Neural progenitor cell (in vitro differentiated cells): ENCODE results near the gene NDRG2. TPM values are rescaled to one million over a fixed set of nuclear protein-coding genes. Genes with fewer than 3 reads are reported as not detected.
A peak's percentile ranks its signal among the peaks of the same experiment; 100 is the strongest.

Experiments
- DNase-seq: peaks from one replicate; pipeline ENCODE4 v3.0.0-alpha.2; 2016; ENCODE audit warnings: low spot score
- H2AFZ ChIP-seq: fragments of 200-600 bp; sonication (generic); replicated peaks from 2 replicates; pipeline ENCODE4 v1.6.1; 2016; ENCODE audit warnings: antibody characterized with exemption
- H3F3A ChIP-seq: fragments of 200-600 bp; sonication (generic); 2 replicates; pipeline ENCODE4 v1.6.1; 2016; ENCODE audit warnings: antibody characterized with exemption, low read depth
- H3K27ac ChIP-seq: fragments of 200-600 bp; sonication (generic); 2 replicates; pipeline ENCODE4 v1.5.1; 2016; ENCODE audit warnings: mild to moderate bottlenecking
- H3K27me3 ChIP-seq: fragments of 200-600 bp; sonication (generic); 2 replicates; pipeline ENCODE4 v1.6.1; 2016; ENCODE audit warnings: mild to moderate bottlenecking, moderate library complexity
- H3K36me3 ChIP-seq: fragments of 200-600 bp; sonication (generic); 2 replicates; pipeline ENCODE4 v1.5.1; 2016
- H3K4me1 ChIP-seq: fragments of 200-600 bp; sonication (generic); 2 replicates; pipeline ENCODE4 v1.6.1; 2016; ENCODE audit warnings: mixed run types
- H3K4me2 ChIP-seq: fragments of 200-600 bp; sonication (generic); 2 replicates; pipeline ENCODE4 v1.6.1; 2016
- H3K4me3 ChIP-seq: fragments of 200-600 bp; sonication (generic); 2 replicates; pipeline ENCODE4 v1.5.1; 2016
- H3K79me2 ChIP-seq: fragments of 200-600 bp; sonication (generic); 2 replicates; pipeline ENCODE4 v1.6.1; 2016; ENCODE audit warnings: low read depth
- H3K9ac ChIP-seq: fragments of 200-600 bp; sonication (generic); 2 replicates; pipeline ENCODE4 v1.6.1; 2016
- H3K9me3 ChIP-seq: fragments of 200-600 bp; sonication (generic); 2 replicates; pipeline ENCODE4 v1.5.1; 2016; ENCODE audit warnings: low read depth
- H4K20me1 ChIP-seq: fragments of 200-600 bp; sonication (generic); 2 replicates; pipeline ENCODE4 v1.6.1; 2016; ENCODE audit warnings: low read depth
- H3K27ac Mint-ChIP-seq: 3 replicates; pipeline ENCODE4 v1.8.0; 2021; ENCODE audit warnings: mixed read lengths
- H3K27me3 Mint-ChIP-seq: 2 replicates; pipeline ENCODE4 v1.8.0; 2022; ENCODE audit warnings: low read depth, mild to moderate bottlenecking, inconsistent platforms, moderate library complexity, mixed read lengths; ENCODE audit not compliant: insufficient read depth
- H3K36me3 Mint-ChIP-seq: 3 replicates; pipeline ENCODE4 v1.8.0; 2021; ENCODE audit warnings: mixed read lengths
- H3K4me1 Mint-ChIP-seq: 3 replicates; pipeline ENCODE4 v1.8.0; 2021; ENCODE audit warnings: mixed read lengths
- H3K4me3 Mint-ChIP-seq: 3 replicates; pipeline ENCODE4 v1.8.0; 2021; ENCODE audit warnings: mild to moderate bottlenecking, moderate library complexity, mixed read lengths
- H3K9me3 Mint-ChIP-seq: 3 replicates; pipeline ENCODE4 v1.8.0; 2020; ENCODE audit warnings: mixed read lengths
- EZH2 ChIP-seq: fragments of 200-600 bp; sonication (generic); IDR thresholded peaks from 2 replicates; pipeline ENCODE4 v1.6.1; 2017; ENCODE audit warnings: antibody characterized with exemption, mild to moderate bottlenecking, moderate library complexity
- EZH2phosphoT487 ChIP-seq: fragments of 200-600 bp; sonication (generic); IDR thresholded peaks from 2 replicates; pipeline ENCODE4 v1.6.1; 2017; ENCODE audit warnings: antibody characterized with exemption
- total RNA-seq: library from RNA; depleted of rRNA; stranded (reverse); fragments of >200 nt; gene quantifications from 2 replicates; pipeline ENCODE4 v1.2.3, GENCODE V29; 2015; ENCODE audit warnings: low replicate concordance
- TF ChIP-seq, protein P1 (sequence below): fragments of 200-600 bp; sonication (generic); IDR thresholded peaks from 2 replicates; pipeline ENCODE4 v1.5.1; 2017; ENCODE audit warnings: antibody characterized with exemption, mild to moderate bottlenecking

NDRG2 gene
- total RNA-seq, 1 donor from 2014 or later: 1.3 TPM

DNA sequence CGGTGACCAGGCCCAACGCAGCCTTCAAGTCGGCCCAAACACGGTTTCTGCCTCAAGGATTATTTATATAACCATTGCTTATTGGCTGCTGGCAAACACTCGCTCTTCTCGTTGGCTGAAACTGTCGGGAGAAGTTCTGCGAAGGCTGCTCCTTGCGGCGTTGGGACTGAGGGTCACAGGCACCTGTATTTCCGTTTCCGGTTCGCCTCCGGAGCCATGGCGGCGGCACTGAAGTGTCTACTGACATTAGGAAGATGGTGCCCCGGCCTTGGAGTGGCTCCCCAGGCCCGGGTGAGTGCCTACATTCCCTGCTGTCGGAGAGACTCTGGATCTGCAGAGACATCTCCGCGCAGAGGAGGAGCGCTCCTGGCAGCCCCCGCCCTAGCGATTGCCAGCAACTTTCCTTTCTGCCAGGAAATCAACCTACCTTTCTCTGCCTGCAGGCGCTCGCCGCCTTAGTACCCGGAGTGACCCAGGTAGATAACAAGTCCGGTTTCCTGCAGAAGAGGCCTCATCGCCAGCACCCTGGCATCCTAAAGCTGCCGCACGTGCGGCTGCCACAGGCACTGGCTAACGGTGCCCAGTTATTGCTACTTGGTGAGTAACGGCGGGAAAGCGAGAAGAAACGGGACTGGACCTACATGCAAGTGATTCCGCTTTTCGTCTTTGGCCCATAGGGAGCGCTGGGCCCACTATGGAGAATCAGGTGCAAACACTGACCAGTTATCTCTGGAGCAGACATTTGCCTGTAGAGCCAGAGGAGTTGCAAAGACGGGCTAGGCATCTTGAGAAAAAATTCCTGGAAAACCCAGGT, 34.9 kb downstream of the NDRG2 start, which contains the start of gene METTL17:
Gene METTL17 (plus strand): TSS at position 194 of the 814 bp plus-strand sequence. CDS start 23 bp downstream, at position 217.
- TF ChIP-seq, protein P1, sequence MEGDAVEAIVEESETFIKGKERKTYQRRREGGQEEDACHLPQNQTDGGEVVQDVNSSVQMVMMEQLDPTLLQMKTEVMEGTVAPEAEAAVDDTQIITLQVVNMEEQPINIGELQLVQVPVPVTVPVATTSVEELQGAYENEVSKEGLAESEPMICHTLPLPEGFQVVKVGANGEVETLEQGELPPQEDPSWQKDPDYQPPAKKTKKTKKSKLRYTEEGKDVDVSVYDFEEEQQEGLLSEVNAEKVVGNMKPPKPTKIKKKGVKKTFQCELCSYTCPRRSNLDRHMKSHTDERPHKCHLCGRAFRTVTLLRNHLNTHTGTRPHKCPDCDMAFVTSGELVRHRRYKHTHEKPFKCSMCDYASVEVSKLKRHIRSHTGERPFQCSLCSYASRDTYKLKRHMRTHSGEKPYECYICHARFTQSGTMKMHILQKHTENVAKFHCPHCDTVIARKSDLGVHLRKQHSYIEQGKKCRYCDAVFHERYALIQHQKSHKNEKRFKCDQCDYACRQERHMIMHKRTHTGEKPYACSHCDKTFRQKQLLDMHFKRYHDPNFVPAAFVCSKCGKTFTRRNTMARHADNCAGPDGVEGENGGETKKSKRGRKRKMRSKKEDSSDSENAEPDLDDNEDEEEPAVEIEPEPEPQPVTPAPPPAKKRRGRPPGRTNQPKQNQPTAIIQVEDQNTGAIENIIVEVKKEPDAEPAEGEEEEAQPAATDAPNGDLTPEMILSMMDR: peak; percentile 55
- TF ChIP-seq EZH2phosphoT487 (peak; percentile 37), EZH2 (peak; percentile 67)
- peaks cover 3% of the 10 kb centered on the region for H3K9me3 Mint-ChIP-seq
- H4K20me1 ChIP-seq: no peaks in the 10 kb centered on the region
- peak within 1 kb of the TSS; percentile 93 for H2AFZ ChIP-seq
- peaks cover 6% of the 10 kb centered on the region for H3K27me3 ChIP-seq
- H3K4me3 Mint-ChIP-seq: peak within 1 kb of the TSS; percentile 92
- peaks cover 29% of the 10 kb centered on the region for H3K79me2 ChIP-seq
- H3K27me3 Mint-ChIP-seq: no peaks in the 10 kb centered on the region
- peaks cover 19% of the 10 kb centered on the region for H3F3A ChIP-seq
- H3K9me3 ChIP-seq: no peaks in the 10 kb centered on the region
- peak within 1 kb of the TSS; percentile 91 for H3K27ac Mint-ChIP-seq
- DNase-seq: peak; percentile 96
- peak within 1 kb of the TSS; percentile 86 for H3K4me2 ChIP-seq
- peaks cover 12% of the 10 kb centered on the region for H3K4me1 Mint-ChIP-seq
- H3K9ac ChIP-seq: peak within 1 kb of the TSS; percentile 63
- peaks cover 3% of the 10 kb centered on the region for H3K36me3 ChIP-seq
- peak within 1 kb of the TSS; percentile 48 for H3K27ac ChIP-seq
- peaks cover 15% of the 10 kb centered on the region for H3K4me1 ChIP-seq
- H3K36me3 Mint-ChIP-seq: peaks cover 19% of the 10 kb centered on the region
- peak within 1 kb of the TSS; percentile 87 for H3K4me3 ChIP-seq

GRCh38 chr14:20989471-20989786, 35.4 kb downstream of the NDRG2 start:
- peaks cover 19% of the 10 kb centered on the region for H3F3A ChIP-seq
- no peak for DNase-seq
- H4K20me1 ChIP-seq: no peaks in the 10 kb centered on the region
- H3K27ac Mint-ChIP-seq: peak overlapping the region; percentile 91
- peak overlapping the region; percentile 86 for H3K4me2 ChIP-seq
- H3K27me3 Mint-ChIP-seq: no peaks in the 10 kb centered on the region
- H3K79me2 ChIP-seq: peaks cover 29% of the 10 kb centered on the region
- H3K9me3 ChIP-seq: no peaks in the 10 kb centered on the region
- TF ChIP-seq, protein P1: no peak
- peak; percentile 8 for TF ChIP-seq EZH2phosphoT487
- H3K36me3 Mint-ChIP-seq: peaks cover 14% of the 10 kb centered on the region
- peaks cover 12% of the 10 kb centered on the region for H3K4me1 Mint-ChIP-seq
- H3K4me1 ChIP-seq: peaks cover 15% of the 10 kb centered on the region
- H3K9me3 Mint-ChIP-seq: peaks cover 3% of the 10 kb centered on the region
- H3K36me3 ChIP-seq: peaks cover 3% of the 10 kb centered on the region
- no peak overlapping the region for H3K9ac ChIP-seq
- no peak overlapping the region for H3K27ac ChIP-seq
- H2AFZ ChIP-seq: no peak overlapping the region
- H3K27me3 ChIP-seq: peaks cover 6% of the 10 kb centered on the region
- H3K4me3 ChIP-seq: peak overlapping the region; percentile 87
- H3K4me3 Mint-ChIP-seq: peak overlapping the region; percentile 92

DNA sequence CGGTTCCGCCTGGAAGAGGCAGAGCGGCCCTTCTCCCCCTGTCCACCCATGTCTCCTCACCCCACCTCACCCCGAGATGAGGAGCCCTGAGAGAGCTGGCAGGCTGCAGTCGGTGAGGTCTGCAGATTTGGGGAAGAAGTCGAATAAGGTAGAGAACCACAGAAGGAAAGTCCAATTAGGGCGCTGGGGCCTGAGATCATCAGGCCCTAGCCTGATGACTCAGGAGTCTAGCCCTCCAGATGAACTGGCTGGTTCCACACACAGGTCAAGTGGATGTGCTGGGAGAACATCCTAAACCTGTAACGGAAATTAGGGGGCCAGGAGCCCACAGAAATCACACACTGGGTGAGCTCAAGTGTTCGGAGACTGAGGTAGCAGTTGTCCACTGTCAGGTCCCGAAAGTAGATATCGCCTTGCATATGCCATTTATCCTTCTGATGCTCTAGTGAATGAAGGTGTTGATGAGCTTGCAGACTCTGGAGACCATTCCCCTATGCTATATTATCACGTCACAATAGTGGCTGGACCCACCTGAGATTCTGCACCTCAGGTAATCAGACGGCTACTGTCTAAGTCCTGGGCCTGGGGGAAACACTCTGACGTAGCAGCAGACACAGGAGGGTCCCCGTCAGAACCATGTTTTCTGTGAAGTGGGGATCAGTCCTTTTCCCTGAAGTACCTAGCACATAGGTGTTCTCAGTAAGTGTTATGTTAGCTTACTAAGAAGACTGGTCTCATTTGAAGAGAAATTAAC, 36.0 kb downstream of the NDRG2 start:
- H3K27me3 ChIP-seq: peaks cover 6% of the 10 kb centered on the region
- Mint-ChIP-seq H3K27ac (no peak overlapping the region), H3K27me3 (no peaks in the 10 kb centered on the region), H3K4me3 (peak overlapping the region; percentile 70), H3K9me3 (peaks cover 3% of the 10 kb centered on the region), H3K4me1 (peaks cover 12% of the 10 kb centered on the region), H3K36me3 (peaks cover 11% of the 10 kb centered on the region)
- H3K4me1 ChIP-seq: peaks cover 15% of the 10 kb centered on the region
- no peak overlapping the region for H2AFZ ChIP-seq
- H3K9me3 ChIP-seq: no peaks in the 10 kb centered on the region
- peak overlapping the region; percentile 86 for H3K4me2 ChIP-seq
- peaks cover 29% of the 10 kb centered on the region for H3K79me2 ChIP-seq
- H3K36me3 ChIP-seq: peaks cover 3% of the 10 kb centered on the region
- no peak for TF ChIP-seq EZH2phosphoT487
- no peak for TF ChIP-seq EZH2
- TF ChIP-seq, protein P1: no peak
- H3K4me3 ChIP-seq: peak overlapping the region; percentile 87
- peaks cover 19% of the 10 kb centered on the region for H3F3A ChIP-seq
- H3K27ac ChIP-seq: no peak overlapping the region
- H3K9ac ChIP-seq: no peak overlapping the region
- no peaks in the 10 kb centered on the region for H4K20me1 ChIP-seq
- DNase-seq: no peak
